Measurements from ENCODE around the gene OLFM2.

The OLFM2 gene

GRCh38 chr19:9916719-9917118 is 19.6 kb downstream of the OLFM2 start:
- TF ChIP-seq CTCF (IDR thresholded peaks at IDR 0.05; ENCODE audit: insufficient read depth, low read length, poor library complexity, severe bottlenecking), result no peak
- Histone ChIP-seq H3K36me3 (ENCODE audit: control insufficient read depth, insufficient read depth, low read length) (no peaks in the 10 kb centered on the region), H3K4me3 (replicated peaks; ENCODE audit: low read depth, low read length) (no peak overlapping the region), H3K27me3 (replicated peaks; ENCODE audit: control insufficient read depth, insufficient read depth, low read length) (no peaks in the 10 kb centered on the region; the same call in none of the 2 replicates)
- DNase-seq (ENCODE audit: extremely low read depth, insufficient read length), result no peak

- peak overlapping the region; percentile 52 for H3K4me3 ChIP-seq (replicated peaks; ENCODE audit: low read depth, low read length)
- H3K27me3 ChIP-seq (replicated peaks; ENCODE audit: control insufficient read depth, insufficient read depth, low read length), result no peaks in the 10 kb centered on the region; the same call in none of the 2 replicates
- TF ChIP-seq CTCF (IDR thresholded peaks at IDR 0.05; ENCODE audit: insufficient read depth, low read length, poor library complexity, severe bottlenecking), result peak; percentile 46
- DNase-seq (ENCODE audit: extremely low read depth, insufficient read length), result peak; percentile 83
- H3K36me3 ChIP-seq (ENCODE audit: control insufficient read depth, insufficient read depth, low read length), result no peaks in the 10 kb centered on the region
Observed at GRCh38 chr19:9914315-9915207, 21.8 kb downstream of the OLFM2 start.

- Histone ChIP-seq H3K27me3 (replicated peaks; ENCODE audit: control insufficient read depth, insufficient read depth, low read length) (no peaks in the 10 kb centered on the region; the same call in none of the 2 replicates), H3K4me3 (replicated peaks; ENCODE audit: low read depth, low read length) (peak overlapping the region; percentile 52), H3K36me3 (ENCODE audit: control insufficient read depth, insufficient read depth, low read length) (no peaks in the 10 kb centered on the region)
- DNase-seq (ENCODE audit: extremely low read depth, insufficient read length), result no peak
- no peak for TF ChIP-seq CTCF (IDR thresholded peaks at IDR 0.05; ENCODE audit: insufficient read depth, low read length, poor library complexity, severe bottlenecking)
Observed at GRCh38 chr19:9914001-9914314, 22.4 kb downstream of the OLFM2 start.

- TF ChIP-seq CTCF (IDR thresholded peaks at IDR 0.05; ENCODE audit: insufficient read depth, low read length, poor library complexity, severe bottlenecking), result no peak
- H3K4me3 ChIP-seq (replicated peaks; ENCODE audit: low read depth, low read length), result no peak overlapping the region
- no peak for DNase-seq (ENCODE audit: extremely low read depth, insufficient read length)
- no peaks in the 10 kb centered on the region; the same call in none of the 2 replicates for H3K27me3 ChIP-seq (replicated peaks; ENCODE audit: control insufficient read depth, insufficient read depth, low read length)
- no peaks in the 10 kb centered on the region for H3K36me3 ChIP-seq (ENCODE audit: control insufficient read depth, insufficient read depth, low read length)
Observed at GRCh38 chr19:9913237-9914000, 22.9 kb downstream of the OLFM2 start.

GRCh38 chr19:9912551-9913236 is 23.6 kb downstream of the OLFM2 start:
- Histone ChIP-seq H3K36me3 (ENCODE audit: control insufficient read depth, insufficient read depth, low read length) (no peaks in the 10 kb centered on the region), H3K27me3 (replicated peaks; ENCODE audit: control insufficient read depth, insufficient read depth, low read length) (no peaks in the 10 kb centered on the region; the same call in none of the 2 replicates), H3K4me3 (replicated peaks; ENCODE audit: low read depth, low read length) (no peak overlapping the region)
- DNase-seq (ENCODE audit: extremely low read depth, insufficient read length), result no peak
- no peak for TF ChIP-seq CTCF (IDR thresholded peaks at IDR 0.05; ENCODE audit: insufficient read depth, low read length, poor library complexity, severe bottlenecking)

Data from GM06990 (cell line).